Stimulated activated CD8-positive, alpha-beta memory T cell treated with anti-CD3 and anti-CD28 coated beads, Interleukin-4, amount 100 ng/mL, for 1 hour (primary cell): Measurements from ENCODE around the gene BHLHE23.
"Not testable (repeated sequence)": the region's sequence is repeated elsewhere in the genome, so short reads cannot be mapped to it uniquely, and the experiment has no call there.

Experiments used
- DNase-seq, 2 donors: peaks; one replicate each; pipeline ENCODE4 v3.0.0-alpha.2; 2020; ENCODE audit warnings: low read depth in 2 of 2, low spot score in 1 of 2

Gene BHLHE23

GRCh38 chr20:63043348-63044203, 36.8 kb upstream of the BHLHE23 start:
- DNase-seq = no peak

- DNase-seq = no peak
Measured at GRCh38 chr20:63042448-63043071, 35.8 kb upstream of the BHLHE23 start.

GRCh38 chr20:63041776-63042175, 35.0 kb upstream of the BHLHE23 start:
- no peak for DNase-seq

DNA sequence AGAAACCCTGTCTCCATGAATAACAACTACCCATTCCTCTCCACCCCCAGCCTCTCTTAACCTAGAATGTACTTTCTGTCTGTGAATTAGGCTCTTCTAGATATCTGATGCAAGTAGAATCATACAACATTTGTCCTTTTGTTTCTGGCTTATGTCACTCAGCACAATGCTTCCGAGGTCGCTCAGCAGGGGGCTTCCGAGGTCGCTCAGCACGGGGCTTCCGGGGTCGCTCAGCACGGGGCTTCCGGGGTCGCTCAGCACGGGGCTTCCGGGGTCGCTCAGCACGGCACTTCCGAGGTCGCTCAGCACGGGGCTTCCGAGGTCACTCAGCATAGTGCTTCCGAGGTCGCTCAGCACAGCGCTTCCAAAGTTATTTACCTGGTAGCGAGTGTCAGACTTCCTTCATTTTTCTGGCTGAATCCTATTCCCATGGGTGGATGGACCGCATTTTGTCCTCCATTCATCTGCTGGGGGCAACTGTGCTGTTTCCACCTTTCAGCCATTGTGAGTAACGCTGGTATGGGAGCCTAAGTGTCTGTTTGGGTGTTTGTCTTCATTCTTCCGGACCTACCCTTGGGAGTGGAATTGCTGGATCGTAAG, 31.0 kb upstream of the BHLHE23 start:
- DNase-seq = no peak

GRCh38 chr20:63036291-63036690, 29.5 kb upstream of the BHLHE23 start:
- no peak for DNase-seq

- no peak for DNase-seq
Measured at GRCh38 chr20:63035603-63036185, 28.9 kb upstream of the BHLHE23 start.

DNA sequence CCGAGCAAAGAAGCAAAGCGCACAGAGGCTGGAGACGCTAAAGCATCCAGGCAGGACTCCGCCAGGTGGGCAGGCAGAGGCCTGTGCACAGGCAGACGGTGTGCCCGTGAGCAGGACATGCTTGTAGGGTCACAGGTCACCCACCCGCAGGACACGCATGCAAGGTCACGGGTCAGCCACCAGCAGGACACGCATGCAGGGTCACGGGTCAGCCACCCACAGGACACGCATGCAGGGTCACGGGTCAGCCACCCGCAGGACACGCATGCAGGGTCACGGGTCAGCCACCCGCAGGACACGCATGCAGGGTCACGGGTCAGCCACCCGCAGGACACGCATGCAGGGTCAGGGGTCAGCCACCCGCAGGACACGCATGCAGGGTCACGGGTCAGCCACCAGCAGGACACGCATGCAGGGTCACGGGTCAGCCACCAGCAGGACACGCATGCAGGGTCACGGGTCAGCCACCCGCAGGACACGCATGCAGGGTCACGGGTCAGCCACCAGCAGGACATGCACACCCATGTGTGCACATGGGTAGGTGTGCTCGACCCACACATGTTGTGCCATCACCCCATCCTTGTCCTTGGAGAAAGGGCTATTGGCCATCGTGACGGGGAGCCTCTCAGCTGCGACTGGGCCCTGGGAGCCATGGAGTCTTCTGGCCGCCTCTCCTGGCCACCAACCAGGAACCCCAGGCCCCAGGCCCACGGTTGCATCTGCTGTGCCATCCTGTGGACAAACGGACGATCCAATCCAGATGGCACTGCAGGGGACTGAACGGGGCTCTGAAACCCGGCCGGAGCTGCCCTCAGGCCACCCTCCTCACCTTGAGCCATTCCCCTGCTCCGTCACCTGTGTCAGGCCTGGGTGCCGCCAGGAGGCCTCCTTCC, 28.2 kb upstream of the BHLHE23 start:
- not testable (repeated sequence) for DNase-seq

- DNase-seq = no peak
Measured at GRCh38 chr20:63033794-63034709, 27.3 kb upstream of the BHLHE23 start.

GRCh38 chr20:63032861-63033793, 26.4 kb upstream of the BHLHE23 start:
- no peak for DNase-seq

GRCh38 chr20:63032026-63032800, 25.4 kb upstream of the BHLHE23 start:
- no peak for DNase-seq

- no peak for DNase-seq
Measured at GRCh38 chr20:63031251-63032014, 24.7 kb upstream of the BHLHE23 start.

DNA sequence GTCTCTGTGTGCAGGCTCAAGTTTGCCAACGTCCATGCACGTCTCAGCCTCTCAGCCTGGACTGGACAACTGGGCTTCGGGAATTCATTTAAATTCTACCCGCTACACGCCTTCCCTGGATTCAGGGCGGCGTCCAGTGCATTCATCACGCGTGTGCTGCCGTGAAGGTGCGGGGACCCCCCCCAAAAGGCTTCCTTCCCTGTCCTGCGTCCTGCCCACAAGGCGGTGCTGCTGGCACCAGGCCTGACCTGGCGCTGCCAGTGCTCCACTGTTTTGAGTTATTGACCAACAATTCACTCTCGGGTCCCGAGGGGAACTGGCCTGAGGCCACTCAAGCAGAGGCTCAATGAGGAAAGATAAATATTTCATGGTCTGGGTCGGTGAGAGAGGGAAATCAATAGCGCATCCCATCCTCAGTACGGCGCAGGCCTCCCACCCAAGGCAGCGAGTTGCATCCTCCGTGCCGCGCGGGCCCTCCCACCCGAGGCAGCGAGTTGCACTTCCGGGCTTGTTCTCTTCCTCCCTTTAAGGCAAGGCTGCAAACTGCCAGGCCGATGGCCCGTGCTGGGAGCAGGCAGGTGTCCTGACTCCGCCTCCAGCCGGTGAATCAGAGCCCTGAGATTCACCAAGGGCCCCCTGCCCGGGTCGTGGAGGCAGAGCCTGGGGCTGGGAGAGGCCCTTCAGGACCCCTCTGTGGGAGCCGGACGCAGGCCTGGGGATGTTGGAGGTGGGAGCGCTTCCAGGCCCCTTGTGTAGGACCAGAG, 22.8 kb upstream of the BHLHE23 start:
- DNase-seq = no peak

GRCh38 chr20:63028461-63028921, 21.7 kb upstream of the BHLHE23 start:
- DNase-seq = no peak

- DNase-seq = no peak
Measured at GRCh38 chr20:63027922-63028389, 21.2 kb upstream of the BHLHE23 start.

DNA sequence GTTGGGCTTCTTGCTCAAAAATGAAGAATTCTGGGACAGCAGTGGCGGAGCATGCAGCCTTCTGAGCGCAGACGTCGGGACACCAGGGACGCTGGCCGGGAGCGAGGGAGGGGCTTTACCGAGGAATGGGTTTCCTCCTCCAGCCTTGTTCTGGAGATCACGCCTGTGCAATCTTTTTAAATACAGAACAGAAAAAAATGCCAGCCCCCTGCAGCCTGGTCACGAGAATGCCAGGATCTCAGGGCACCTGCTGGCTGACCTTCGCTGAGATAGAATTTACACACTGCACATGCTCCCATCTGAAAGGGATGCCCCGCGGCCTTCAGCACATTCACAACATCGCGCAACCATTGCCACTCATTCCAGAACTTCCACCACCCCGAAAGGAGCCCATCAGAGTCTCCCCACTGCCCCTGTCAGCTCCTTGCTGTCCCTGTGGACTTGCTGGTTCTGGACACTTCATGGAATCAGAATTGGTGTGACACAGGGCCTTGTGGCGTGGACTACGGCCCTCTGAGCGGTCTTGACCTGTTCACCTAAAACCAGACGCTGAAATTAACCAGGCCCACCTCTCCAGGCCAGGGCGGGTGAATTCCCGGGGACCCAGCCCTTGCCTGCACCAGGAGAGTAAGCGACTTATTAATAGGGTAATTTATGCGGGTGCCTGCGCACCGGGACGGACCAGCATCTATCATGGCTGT, 20.6 kb upstream of the BHLHE23 start:
- no peak for DNase-seq
